Measurements from ENCODE around the gene TP53TG3C.
"Not testable (repeated sequence)": the region's sequence is repeated elsewhere in the genome, so short reads cannot be mapped to it uniquely, and the experiment has no call there.

Gene TP53TG3C

GRCh38 chr16:33193926-33194325 is at the start of gene TP53TG3C:
TSS of gene TP53TG3C (plus strand) at chr16:33194226. CDS start at chr16:33194294, 68 bp downstream.
- DNase-seq = not testable (repeated sequence)

All from NCI-H82 (cell line).